K562 (cell line): ENCODE data around the gene NIFK. TPM values are rescaled to one million over a fixed set of nuclear protein-coding genes. Genes with fewer than 3 reads are reported as not detected.

ENCODE experiments used
- ATAC-seq: fragments of 200-7000 bp; cut with Tn5 transposase; 3 replicates; pipeline ENCODE4 v1.9.1; 2020; ENCODE audit warnings: moderate library complexity
- BruUV-seq: library from RNA; stranded (reverse); fragments of 400-500 nt; replicated peaks from 2 replicates; lab custom pipeline; 2021; lab: Mats Ljungman, UMichigan
- CTCF ChIA-PET: fragments of 300-600 bp; formaldehyde crosslinking; extraction: SDS; loops from one replicate; lab custom pipeline; 2021; ENCODE audit warnings: low intra/inter-chr PET ratio; lab: Yijun Ruan, JAX
- POLR2A ChIA-PET: fragments of 300-600, 350-650 bp; sonication (Branson Sonifier 250); formaldehyde crosslinking; extraction: SDS; loops from one replicate; lab custom pipeline; 2021; ENCODE audit warnings: antibody characterized with exemption, inconsistent platforms; lab: Yijun Ruan, JAX
- DNase-seq, 4 experiments: peaks; one replicate each; pipeline versions ENCODE4 v3.0.0 to v3.0.0-alpha.2; 2011 to 2018; ENCODE audit warnings: low spot score in 3 of 4, mixed read lengths in 3 of 4; ENCODE audit errors: extremely low read depth in 1 of 4
- FAIRE-seq: peaks from 2 replicates; lab custom pipeline; 2011; peaks lifted over from hg19 to GRCh38; lab: Jason Lieb, UNC
- H2AFZ ChIP-seq: 2 replicates; pipeline ENCODE4 v1.6.0; 2011; ENCODE audit warnings: low read depth, low read length, control low read depth, inconsistent platforms
- H3K27ac ChIP-seq: fragments of 200-600 bp; 3 replicates; pipeline ENCODE4 v1.8.0; 2011; ENCODE audit warnings: low read depth, mild to moderate bottlenecking, control low read depth, inconsistent platforms, low read length, moderate library complexity, mixed read lengths; ENCODE audit errors: extremely low read depth
- H3K27me3 ChIP-seq, 2 experiments: fragments of 300-600 bp in 1 of 2; 2 replicates in 1 of 2; 3 replicates in 1 of 2; pipeline versions ENCODE4 v1.6.0 to v1.8.0; 2011; ENCODE audit warnings: inconsistent platforms in 2 of 2, low read length in 2 of 2, mild to moderate bottlenecking in 1 of 2, mixed read lengths in 1 of 2, moderate library complexity in 1 of 2; ENCODE audit not compliant: control insufficient read depth in 2 of 2, insufficient read depth in 2 of 2
- H3K36me3 ChIP-seq: fragments of 300-600 bp; 3 replicates; pipeline ENCODE4 v1.8.0; 2011; ENCODE audit warnings: mild to moderate bottlenecking, low read length, inconsistent platforms; ENCODE audit not compliant: control insufficient read depth, insufficient read depth
- H3K4me1 ChIP-seq, 2 experiments: fragments of 200-600 bp in 1 of 2; replicated peaks in 1 of 2; 2 replicates in 1 of 2; 3 replicates in 1 of 2; pipeline versions ENCODE4 v1.5.1 to v1.8.0; 2011; ENCODE audit warnings: inconsistent platforms in 2 of 2, low read length in 2 of 2, mild to moderate bottlenecking in 1 of 2, mixed read lengths in 1 of 2, moderate library complexity in 1 of 2; ENCODE audit not compliant: control insufficient read depth in 2 of 2, insufficient read depth in 2 of 2
- H3K4me2 ChIP-seq: 2 replicates; pipeline ENCODE4 v1.6.1; 2011; ENCODE audit warnings: low read length, control low read depth, inconsistent platforms, mixed read lengths; ENCODE audit not compliant: insufficient read depth
- H3K4me3 ChIP-seq: fragments of 200-600 bp; sonication (generic), shearing (Covaris generic); 2 replicates; pipeline ENCODE4 v1.5.1; 2016; ENCODE audit warnings: control low read depth, inconsistent platforms
- H3K79me2 ChIP-seq: fragments of 200-600 bp; 3 replicates; pipeline ENCODE4 v1.8.0; 2011; ENCODE audit warnings: low read length, inconsistent platforms; ENCODE audit not compliant: control insufficient read depth, insufficient read depth
- H3K9ac ChIP-seq, 2 experiments: 2 replicates each; pipeline versions ENCODE4 v1.6.0 to v1.6.1; 2011; ENCODE audit warnings: low read depth in 2 of 2, low read length in 2 of 2, control low read depth in 1 of 2, inconsistent platforms in 1 of 2, mild to moderate bottlenecking in 1 of 2, mixed read lengths in 1 of 2; ENCODE audit not compliant: insufficient read depth in 1 of 2
- H3K9me1 ChIP-seq: one replicate; pipeline ENCODE4 v1.6.0; 2011; ENCODE audit warnings: inconsistent platforms, mild to moderate bottlenecking, low read length, moderate library complexity; ENCODE audit not compliant: control insufficient read depth, insufficient read depth
- H3K9me3 ChIP-seq: replicated peaks from 2 replicates; pipeline ENCODE4 v1.5.1; 2011; ENCODE audit warnings: low read depth, low read length, inconsistent platforms; ENCODE audit not compliant: control insufficient read depth, insufficient read depth
- H4K20me1 ChIP-seq: replicated peaks from 2 replicates; pipeline ENCODE4 v1.6.1; 2011; ENCODE audit warnings: low read length, inconsistent platforms, mixed read lengths; ENCODE audit not compliant: control insufficient read depth, insufficient read depth
- ESRRB ChIP-seq: fragments of 250-450 bp; sonication (Bioruptor Pico); IDR thresholded peaks from 2 replicates; pipeline ENCODE4 v1.5.0; 2020; ENCODE audit warnings: mild to moderate bottlenecking, moderate library complexity, borderline replicate concordance
- HDAC2 ChIP-seq: fragments of 450-650 bp; IDR thresholded peaks from 2 replicates; pipeline ENCODE4 v1.6.1; 2016; ENCODE audit warnings: mild to moderate bottlenecking
- IRF2 ChIP-seq: sonication (generic); formaldehyde crosslinking; IDR thresholded peaks from 2 replicates; pipeline ENCODE4 v1.8.1; 2022; ENCODE audit warnings: mild to moderate bottlenecking, missing genetic modification reagents
- NFIC ChIP-seq: fragments of 450-650 bp; IDR thresholded peaks from 2 replicates; pipeline ENCODE4 v1.6.1; 2017; ENCODE audit warnings: mild to moderate bottlenecking, inconsistent platforms
- SRSF7 ChIP-seq: fragments of 200-400 bp; formaldehyde crosslinking; optimal IDR thresholded peaks from 2 replicates; pipeline ENCODE3; 2017; ENCODE audit warnings: mild to moderate bottlenecking, low read depth, low read length
- ZNF143 ChIP-seq: sonication (generic); formaldehyde crosslinking; IDR thresholded peaks from 2 replicates; pipeline ENCODE4 v1.9.0; 2022; ENCODE audit warnings: mild to moderate bottlenecking, missing genetic modification reagents
- WGBS: fragments of 100-300 bp; shearing (Covaris generic); methylation state at CpG from one replicate; pipeline ENCODE4 v1.1.6; 2016; ENCODE audit warnings: low coverage, mixed read lengths; ENCODE audit not compliant: insufficient coverage; ENCODE audit errors: missing lambda C conversion rate; 5-methylcytosine and 5-hydroxymethylcytosine counted together
- in situ Hi-C: fragments of 300-500 bp; cut with MboI; formaldehyde crosslinking; loops from 4 replicates; pipeline ENCODE4 v1.15.0; 2018; ENCODE audit warnings: inconsistent platforms, mixed read lengths
- intact Hi-C: fragments of 100-400 bp; cut with micrococcal nuclease; formaldehyde crosslinking; loops from 2 replicates; pipeline ENCODE4 v1.14.2; 2022
- polyA plus RNA-seq, 8 experiments: library from polyadenylated mRNA; depleted of rRNA in 4 of 8; stranded (reverse) in 5 of 8; unstranded in 3 of 8; fragments of >200 nt; fragmentation: Nextera tagmentation in 2 of 8; fragmentation: Illumina TruSeq in 1 of 8; extraction: Ambion mirVana in 2 of 8; extraction: Trizol in 1 of 8; gene quantifications; 2 replicates each; pipeline versions ENCODE4 v1.2.1 to v1.2.3, GENCODE V29; 2011 to 2014; ENCODE audit warnings: inconsistent platforms in 1 of 8, missing spikeins in 1 of 8
- total RNA-seq, 7 experiments: library from RNA; depleted of rRNA in 6 of 7; stranded (reverse); fragments of >200 nt in 6 of 7; fragmentation: Illumina TruSeq in 2 of 7; extraction: Trizol in 2 of 7; gene quantifications; 2 replicates each; pipeline versions ENCODE4 v1.2.1 to v1.2.3, GENCODE V29; 2011 to 2021; ENCODE audit warnings: low replicate concordance in 1 of 7

NIFK gene
- total and polyA plus RNA-seq, 9 of the 15 experiments (the other 6 are each of a cell fraction or from before 2014, with no cell fraction given) = 60.2 to 426 (median 183) TPM

DNA sequence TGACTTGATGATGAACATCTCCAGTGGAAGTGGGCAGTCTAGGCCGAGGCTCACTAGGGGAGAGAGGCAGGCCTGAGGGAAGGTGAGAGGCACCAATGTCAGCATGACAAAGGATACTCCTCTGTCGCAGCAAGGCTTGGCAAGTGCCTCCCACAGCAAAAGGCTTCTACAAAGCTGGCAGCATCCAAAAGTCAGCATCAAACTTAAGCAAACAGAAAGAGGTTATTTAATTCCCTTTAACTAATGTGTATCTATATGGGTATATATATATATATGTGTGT, 41.6 kb downstream of the NIFK start:
- no peak for ATAC-seq
- no peak overlapping the region for H3K27ac ChIP-seq
- BruUV-seq = no TSS peak
- H3K9ac ChIP-seq = no peak overlapping the region
- no peaks in the 10 kb centered on the region for H3K9me3 ChIP-seq
- intact Hi-C loops = loop anchor here (5.0 kb wide), 2 partner anchors 43 to 98 kb away; no protein-coding TSS in a partner anchor
- no peaks in the 10 kb centered on the region for H3K36me3 ChIP-seq
- no peaks in the 10 kb centered on the region for H3K27me3 ChIP-seq
- no peak overlapping the region for H2AFZ ChIP-seq
- ChIA-PET CTCF (no interaction called here), POLR2A (no interaction called here)
- no peak overlapping the region for H3K4me2 ChIP-seq
- peaks cover 5% of the 10 kb centered on the region for H3K9me1 ChIP-seq
- in situ Hi-C loops = no loop called here
- H3K4me1 ChIP-seq = peaks cover 16 to 18% of the 10 kb centered on the region in 2 experiments
- no peaks in the 10 kb centered on the region for H3K79me2 ChIP-seq
- TF ChIP-seq ESRRB (CRISPR knock-in tag) = no peak
- no peak overlapping the region for H3K4me3 ChIP-seq
- no peak for DNase-seq
- WGBS = 52% methylated on average over 2 of the region's 2 CpGs
- H4K20me1 ChIP-seq = no peaks in the 10 kb centered on the region
- FAIRE-seq = no peak

- ChIA-PET CTCF (no interaction called here), POLR2A (no interaction called here)
- intact Hi-C loops = loop anchor here (5.0 kb wide), 2 partner anchors 42 to 97 kb away; no protein-coding TSS in a partner anchor
These were observed 42.1 kb downstream of the NIFK start for GRCh38 chr2:121694398-121695170.

More at GRCh38 chr2:121694398-121695170, 42.1 kb downstream of the NIFK start:
- no peak for FAIRE-seq
- Histone ChIP-seq H2AFZ (no peak overlapping the region), H3K9ac (no peak overlapping the region), H3K27me3 (no peaks in the 10 kb centered on the region), H3K4me1 (peaks cover 16 to 17% of the 10 kb centered on the region in 2 experiments; a peak in 4 of 5 replicates), H3K36me3 (no peaks in the 10 kb centered on the region), H3K79me2 (no peaks in the 10 kb centered on the region), H3K27ac (no peak overlapping the region), H3K9me1 (no peaks in the 10 kb centered on the region), H3K4me3 (no peak overlapping the region), H3K4me2 (no peak overlapping the region), H3K9me3 (no peaks in the 10 kb centered on the region), H4K20me1 (no peaks in the 10 kb centered on the region)
- DNase-seq = no peak
- BruUV-seq = no TSS peak
- in situ Hi-C loops = no loop called here
- 57% methylated on average over 6 of the region's 6 CpGs for WGBS
- TF ChIP-seq ZNF143 (CRISPR knock-in tag) = no peak
- no peak for TF ChIP-seq IRF2
- TF ChIP-seq SRSF7 = no peak
- peak; percentile 18; the same call in 1 of the 2 replicates for TF ChIP-seq NFIC
- TF ChIP-seq HDAC2 = no peak
- no peak for ATAC-seq
